Measurements from ENCODE around the gene RAB17. TPM values are rescaled to one million over a fixed set of nuclear protein-coding genes. Genes with fewer than 3 reads are reported as not detected.
A peak's percentile ranks its signal among the peaks of the same experiment; 100 is the strongest.

Gene RAB17
- total RNA-seq, 2 experiments from 2014 or later, result not detected

- Mint-ChIP-seq H3K4me1 (no peaks in the 10 kb centered on the region), H3K27me3 (peaks cover 13% of the 10 kb centered on the region), H3K36me3 (no peaks in the 10 kb centered on the region), H3K9me3 (ENCODE audit: low read depth) (no peaks in the 10 kb centered on the region), H3K4me3 (no peak overlapping the region), H3K27ac (no peak overlapping the region)
- no peak for DNase-seq
- no peak for ATAC-seq
- CTCF ChIA-PET, result no interaction called here
These were observed 25.9 kb downstream of the RAB17 start for GRCh38 chr2:237564526-237565131.

- Mint-ChIP-seq H3K27me3 (peaks cover 17% of the 10 kb centered on the region), H3K27ac (no peak overlapping the region), H3K4me3 (no peak overlapping the region), H3K9me3 (ENCODE audit: low read depth) (no peaks in the 10 kb centered on the region), H3K4me1 (no peaks in the 10 kb centered on the region), H3K36me3 (no peaks in the 10 kb centered on the region)
- DNase-seq, result no peak
- CTCF ChIA-PET, result interaction anchor here (2.5 kb wide), 1 partner anchor 8 kb away, joined by 9 read pairs; no protein-coding TSS in a partner anchor
- ATAC-seq, result no peak
These were observed 26.7 kb downstream of the RAB17 start for GRCh38 chr2:237563816-237564215.

- H3K36me3 Mint-ChIP-seq, result peaks cover 2% of the 10 kb centered on the region
- DNase-seq (no peak), ATAC-seq (no peak)
- peaks cover 13% of the 10 kb centered on the region for H3K4me1 Mint-ChIP-seq
- H3K27me3 Mint-ChIP-seq, result peaks cover 30% of the 10 kb centered on the region
- CTCF ChIA-PET, result interaction anchor here (0.6 to 2.5 kb wide), 2 partner anchors 11 to 28 kb away, joined by 3 to 9 read pairs; no protein-coding TSS in a partner anchor
- H3K4me3 Mint-ChIP-seq, result no peak overlapping the region
- H3K27ac Mint-ChIP-seq, result no peak overlapping the region
- no peaks in the 10 kb centered on the region for H3K9me3 Mint-ChIP-seq (ENCODE audit: low read depth)
These were observed 29.3 kb downstream of the RAB17 start for GRCh38 chr2:237561221-237561620.

- Mint-ChIP-seq H3K27ac (no peak overlapping the region), H3K36me3 (peaks cover 4% of the 10 kb centered on the region), H3K4me1 (peaks cover 13% of the 10 kb centered on the region), H3K9me3 (ENCODE audit: low read depth) (peaks cover 7% of the 10 kb centered on the region), H3K4me3 (no peak overlapping the region), H3K27me3 (peaks cover 37% of the 10 kb centered on the region)
- CTCF ChIA-PET, result interaction anchor here (1.5 to 2.5 kb wide), 2 partner anchors 13 to 46 kb away, joined by 5 to 10 read pairs; no protein-coding TSS in a partner anchor
- DNase-seq, result no peak
- ATAC-seq, result no peak
These were observed 31.4 kb downstream of the RAB17 start for GRCh38 chr2:237558961-237559641.

GRCh38 chr2:237557633-237558015, 32.9 kb downstream of the RAB17 start:
- no peak for DNase-seq
- no peak overlapping the region for H3K4me3 Mint-ChIP-seq
- no peak overlapping the region for H3K27ac Mint-ChIP-seq
- peaks cover 8% of the 10 kb centered on the region for H3K9me3 Mint-ChIP-seq (ENCODE audit: low read depth)
- CTCF ChIA-PET, result interaction anchor here (0.7 kb wide), 1 partner anchor 188 kb away, joined by 5 read pairs; no protein-coding TSS in a partner anchor
- peaks cover 4% of the 10 kb centered on the region for H3K36me3 Mint-ChIP-seq
- ATAC-seq, result peak; percentile 16
- peaks cover 13% of the 10 kb centered on the region for H3K4me1 Mint-ChIP-seq
- H3K27me3 Mint-ChIP-seq, result peaks cover 37% of the 10 kb centered on the region

- DNase-seq (peak; percentile 60), ATAC-seq (peak; percentile 80)
- Mint-ChIP-seq H3K4me1 (peaks cover 13% of the 10 kb centered on the region), H3K27ac (no peak overlapping the region), H3K27me3 (peaks cover 34% of the 10 kb centered on the region), H3K9me3 (ENCODE audit: low read depth) (peaks cover 8% of the 10 kb centered on the region), H3K4me3 (no peak overlapping the region), H3K36me3 (peaks cover 4% of the 10 kb centered on the region)
- CTCF ChIA-PET, result interaction anchor here (0.7 kb wide), 1 partner anchor 189 kb away, joined by 5 read pairs; no protein-coding TSS in a partner anchor
These were observed 33.5 kb downstream of the RAB17 start for GRCh38 chr2:237556773-237557632.

GRCh38 chr2:237555560-237555959, 35.0 kb downstream of the RAB17 start:
- no peak for ATAC-seq
- Mint-ChIP-seq H3K9me3 (ENCODE audit: low read depth) (peaks cover 8% of the 10 kb centered on the region), H3K4me3 (no peak overlapping the region), H3K27me3 (peaks cover 38% of the 10 kb centered on the region), H3K36me3 (peaks cover 4% of the 10 kb centered on the region), H3K4me1 (peaks cover 13% of the 10 kb centered on the region), H3K27ac (no peak overlapping the region)
- no peak for DNase-seq
- CTCF ChIA-PET, result interaction anchor here (1.3 to 1.5 kb wide), 2 partner anchors 16 to 43 kb away, joined by 5 to 8 read pairs; no protein-coding TSS in a partner anchor

- Mint-ChIP-seq H3K27ac (no peak overlapping the region), H3K4me1 (peaks cover 13% of the 10 kb centered on the region), H3K4me3 (no peak overlapping the region), H3K9me3 (ENCODE audit: low read depth) (peaks cover 8% of the 10 kb centered on the region), H3K27me3 (peaks cover 32% of the 10 kb centered on the region), H3K36me3 (peaks cover 4% of the 10 kb centered on the region)
- no peak for ATAC-seq
- no peak for DNase-seq
- CTCF ChIA-PET, result no interaction called here
These were observed 36.6 kb downstream of the RAB17 start for GRCh38 chr2:237553948-237554347.

- CTCF ChIA-PET, result no interaction called here
- Mint-ChIP-seq H3K4me3 (no peak overlapping the region), H3K27ac (no peak overlapping the region), H3K27me3 (peaks cover 30% of the 10 kb centered on the region), H3K36me3 (peaks cover 4% of the 10 kb centered on the region), H3K4me1 (peaks cover 10% of the 10 kb centered on the region), H3K9me3 (ENCODE audit: low read depth) (peaks cover 8% of the 10 kb centered on the region)
- ATAC-seq, result no peak
- DNase-seq, result no peak
These were observed 37.6 kb downstream of the RAB17 start for GRCh38 chr2:237552908-237553307.

GRCh38 chr2:237551071-237551574, 39.4 kb downstream of the RAB17 start:
- Mint-ChIP-seq H3K4me3 (no peak overlapping the region), H3K36me3 (peaks cover 2% of the 10 kb centered on the region), H3K27ac (no peak overlapping the region), H3K27me3 (peaks cover 21% of the 10 kb centered on the region), H3K4me1 (no peaks in the 10 kb centered on the region), H3K9me3 (ENCODE audit: low read depth) (peaks cover 8% of the 10 kb centered on the region)
- ATAC-seq (no peak), DNase-seq (no peak)
- CTCF ChIA-PET, result interaction anchor here (1.8 kb wide), 1 partner anchor 21 kb away, joined by 6 read pairs; no protein-coding TSS in a partner anchor

GRCh38 chr2:237549643-237550415, 40.7 kb downstream of the RAB17 start:
- no peak overlapping the region for H3K4me3 Mint-ChIP-seq
- H3K9me3 Mint-ChIP-seq (ENCODE audit: low read depth), result peaks cover 6% of the 10 kb centered on the region
- DNase-seq (no peak), ATAC-seq (no peak)
- H3K36me3 Mint-ChIP-seq, result no peaks in the 10 kb centered on the region
- H3K27ac Mint-ChIP-seq, result no peak overlapping the region
- CTCF ChIA-PET, result interaction anchor here (0.7 to 0.8 kb wide), 2 partner anchors 37 to 263 kb away, joined by 3 read pairs; no protein-coding TSS in a partner anchor
- H3K27me3 Mint-ChIP-seq, result peaks cover 17% of the 10 kb centered on the region
- no peaks in the 10 kb centered on the region for H3K4me1 Mint-ChIP-seq

- no peak overlapping the region for H3K27ac Mint-ChIP-seq
These were observed 41.3 kb downstream of the RAB17 start for GRCh38 chr2:237549216-237549615.

More at GRCh38 chr2:237549216-237549615, 41.3 kb downstream of the RAB17 start:
- ATAC-seq, result no peak
- Mint-ChIP-seq H3K4me1 (no peaks in the 10 kb centered on the region), H3K9me3 (ENCODE audit: low read depth) (peaks cover 2% of the 10 kb centered on the region), H3K4me3 (no peak overlapping the region), H3K27me3 (peaks cover 15% of the 10 kb centered on the region), H3K36me3 (no peaks in the 10 kb centered on the region)
- DNase-seq, result no peak
- CTCF ChIA-PET, result interaction anchor here (0.8 kb wide), 1 partner anchor 36 kb away, joined by 3 read pairs; no protein-coding TSS in a partner anchor
